Loucy (cell line): Measurements from ENCODE around the gene PAXX.

Experiments used
- CTCF ChIP-seq: fragments of 200-600 bp; sonication (generic); conservative IDR thresholded peaks from 2 replicates; pipeline ENCODE4 v1.5.1; 2014; ENCODE audit warnings: mild to moderate bottlenecking, antibody characterized with exemption, low read length
- EZH2phosphoT487 ChIP-seq: fragments of 200-600 bp; IDR thresholded peaks from 2 replicates; pipeline ENCODE4 v1.6.1; 2018; ENCODE audit warnings: antibody characterized with exemption, mild to moderate bottlenecking, moderate library complexity, borderline replicate concordance

- TF ChIP-seq CTCF, result no peak
- no peak for TF ChIP-seq EZH2phosphoT487
Observed at GRCh38 chr9:136972743-136973142, 19.5 kb upstream of the PAXX start.
